Nephron progenitor cell (in vitro differentiated cells): ENCODE results near the gene PIK3CB.
A peak's percentile ranks its signal among the peaks of the same experiment; 100 is the strongest.

Experiments
- DNase-seq: peaks from one replicate; pipeline ENCODE4 v3.0.0; 2021
- H3K27ac Mint-ChIP-seq: 2 replicates; pipeline ENCODE4 v1.8.0; 2021; ENCODE audit warnings: mild to moderate bottlenecking, moderate library complexity, mixed read lengths
- H3K27me3 Mint-ChIP-seq: 2 replicates; pipeline ENCODE4 v1.8.0; 2021; ENCODE audit warnings: mild to moderate bottlenecking, low read depth, mixed read lengths; ENCODE audit not compliant: poor library complexity
- H3K36me3 Mint-ChIP-seq: 2 replicates; pipeline ENCODE4 v1.8.0; 2021; ENCODE audit warnings: low read depth, mixed read lengths
- H3K4me1 Mint-ChIP-seq: 2 replicates; pipeline ENCODE4 v1.8.0; 2021; ENCODE audit warnings: mixed read lengths
- H3K4me3 Mint-ChIP-seq: 2 replicates; pipeline ENCODE4 v1.8.0; 2021; ENCODE audit warnings: mild to moderate bottlenecking, moderate library complexity, mixed read lengths
- H3K9me3 Mint-ChIP-seq: 2 replicates; pipeline ENCODE4 v1.8.0; 2021; ENCODE audit warnings: mild to moderate bottlenecking, moderate library complexity, mixed read lengths
- CTCF ChIP-seq: fragments of 200-600 bp; sonication (generic); IDR thresholded peaks from 2 replicates; pipeline ENCODE4 v1.5.0; 2021; ENCODE audit warnings: antibody characterized with exemption

The PIK3CB gene

GRCh38 chr3:138834596-138835396, at the start of gene PIK3CB:
Gene PIK3CB, minus strand, starts transcription at chr3:138834928. Its CDS starts 75,585 bp downstream, at chr3:138759343.
- Mint-ChIP-seq H3K27me3 (peaks cover 9% of the 10 kb centered on the region), H3K4me1 (peaks cover 19% of the 10 kb centered on the region), H3K27ac (peak within 1 kb of the TSS; percentile 97), H3K36me3 (peaks cover 21% of the 10 kb centered on the region), H3K4me3 (peak within 1 kb of the TSS; percentile 89), H3K9me3 (peaks cover 20% of the 10 kb centered on the region)
- TF ChIP-seq CTCF: no peak
- peak; percentile 95 for DNase-seq

DNA sequence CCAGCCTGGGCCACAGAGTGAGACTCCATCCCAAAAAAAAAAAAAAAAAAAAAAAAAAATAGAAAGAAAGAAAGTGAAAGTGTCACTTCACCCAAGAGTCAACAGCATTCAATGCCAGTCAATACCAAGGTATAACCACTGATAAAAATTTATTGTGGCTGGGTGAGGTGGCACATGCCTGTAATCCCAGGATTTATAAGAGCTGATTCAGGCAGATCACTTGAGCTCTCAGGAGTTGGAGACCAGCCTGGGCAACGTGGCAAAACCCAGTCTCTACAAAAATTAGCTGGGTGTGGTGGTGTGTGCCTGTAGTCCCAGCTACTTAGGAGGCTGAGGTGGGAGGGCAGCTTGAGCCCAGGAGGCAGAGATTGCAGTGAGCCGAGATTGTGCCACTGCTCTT, 46.5 kb upstream of the PIK3CB start:
- Mint-ChIP-seq H3K27ac (no peak overlapping the region), H3K9me3 (peaks cover 6% of the 10 kb centered on the region), H3K4me3 (no peak overlapping the region), H3K4me1 (no peaks in the 10 kb centered on the region), H3K27me3 (peaks cover 8% of the 10 kb centered on the region), H3K36me3 (no peaks in the 10 kb centered on the region)
- no peak for DNase-seq
- no peak for TF ChIP-seq CTCF

- H3K27me3 Mint-ChIP-seq: peaks cover 11% of the 10 kb centered on the region
- no peak overlapping the region for H3K4me3 Mint-ChIP-seq
- H3K27ac Mint-ChIP-seq: no peak overlapping the region
- no peak for DNase-seq
- peaks cover 15% of the 10 kb centered on the region for H3K9me3 Mint-ChIP-seq
- H3K4me1 Mint-ChIP-seq: no peaks in the 10 kb centered on the region
- TF ChIP-seq CTCF: no peak
- no peaks in the 10 kb centered on the region for H3K36me3 Mint-ChIP-seq
These were observed 45.0 kb upstream of the PIK3CB start for GRCh38 chr3:138879541-138880380.

DNA sequence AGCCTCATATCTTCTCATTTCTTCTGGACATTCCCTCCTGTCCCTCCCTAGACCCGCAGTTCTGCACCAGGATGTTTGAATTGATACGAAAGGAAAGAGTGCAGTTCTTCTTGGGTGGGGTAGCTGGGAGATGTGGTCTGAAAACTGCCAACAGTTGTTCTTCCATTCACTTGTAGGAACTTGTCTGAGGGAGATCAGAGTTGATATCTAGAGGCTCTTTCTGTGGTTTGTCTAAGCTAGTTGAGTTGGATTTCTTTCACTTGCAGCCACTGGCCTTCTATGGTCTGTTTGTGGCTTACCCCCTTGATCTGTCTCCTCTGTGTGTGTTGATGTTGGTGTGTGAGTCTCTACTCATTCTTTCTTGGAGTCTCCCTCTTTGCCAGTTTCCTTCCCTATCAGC, 42.5 kb upstream of the PIK3CB start:
- peaks cover 10% of the 10 kb centered on the region for H3K27me3 Mint-ChIP-seq
- DNase-seq: no peak
- H3K27ac Mint-ChIP-seq: no peak overlapping the region
- no peak for TF ChIP-seq CTCF
- H3K4me1 Mint-ChIP-seq: no peaks in the 10 kb centered on the region
- H3K4me3 Mint-ChIP-seq: no peak overlapping the region
- H3K36me3 Mint-ChIP-seq: no peaks in the 10 kb centered on the region
- peaks cover 12% of the 10 kb centered on the region for H3K9me3 Mint-ChIP-seq

DNA sequence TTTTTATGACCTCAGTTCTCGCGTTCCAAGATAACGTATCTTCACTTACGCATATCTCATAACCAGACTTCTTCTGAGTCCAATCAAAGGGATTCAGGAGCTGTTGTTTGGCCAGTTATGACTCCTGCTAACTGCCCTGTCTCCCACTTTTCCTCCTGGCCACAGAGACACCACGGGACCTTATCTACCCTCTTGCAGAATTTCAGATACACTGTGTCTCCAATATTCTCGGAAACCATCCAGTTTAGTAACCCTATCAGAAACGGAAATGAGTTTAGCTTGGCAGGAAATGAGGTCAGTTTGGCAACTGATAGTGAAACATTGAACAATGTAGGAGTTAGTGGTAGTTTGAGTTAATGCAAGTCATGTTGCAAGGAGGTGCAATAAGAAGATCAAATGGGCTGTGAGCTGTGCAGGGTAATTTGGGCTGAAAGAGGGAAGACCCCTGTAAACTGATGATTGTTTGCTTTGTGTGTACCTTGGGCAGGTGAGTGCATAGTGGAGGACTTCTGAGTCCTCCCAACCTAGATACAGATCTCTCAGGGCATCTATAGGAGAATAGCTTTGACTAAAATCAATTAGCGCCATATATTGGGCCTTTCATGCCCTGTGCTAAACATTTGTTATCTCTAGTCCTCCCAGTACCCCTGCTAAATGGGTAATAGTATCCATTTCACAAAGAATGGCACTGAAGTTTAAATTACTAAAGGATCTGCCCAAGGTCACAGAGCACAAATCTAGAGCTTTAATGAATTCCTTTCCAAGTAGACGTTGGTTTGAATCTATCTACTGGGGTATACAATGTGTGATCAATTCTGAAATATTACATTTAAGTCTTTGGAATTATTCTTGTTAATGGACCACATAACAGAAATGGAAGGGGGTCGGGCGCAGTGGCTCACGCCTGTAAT, 41.3 kb upstream of the PIK3CB start:
- Mint-ChIP-seq H3K9me3 (peaks cover 12% of the 10 kb centered on the region), H3K36me3 (no peaks in the 10 kb centered on the region), H3K27me3 (peaks cover 6% of the 10 kb centered on the region), H3K4me1 (no peaks in the 10 kb centered on the region), H3K4me3 (no peak overlapping the region), H3K27ac (no peak overlapping the region)
- no peak for TF ChIP-seq CTCF
- no peak for DNase-seq
